ENCODE measurements around the gene WASL.
"Not testable (repeated sequence)": the region's sequence is repeated elsewhere in the genome, so short reads cannot be mapped to it uniquely, and the experiment has no call there.

Gene WASL

DNA sequence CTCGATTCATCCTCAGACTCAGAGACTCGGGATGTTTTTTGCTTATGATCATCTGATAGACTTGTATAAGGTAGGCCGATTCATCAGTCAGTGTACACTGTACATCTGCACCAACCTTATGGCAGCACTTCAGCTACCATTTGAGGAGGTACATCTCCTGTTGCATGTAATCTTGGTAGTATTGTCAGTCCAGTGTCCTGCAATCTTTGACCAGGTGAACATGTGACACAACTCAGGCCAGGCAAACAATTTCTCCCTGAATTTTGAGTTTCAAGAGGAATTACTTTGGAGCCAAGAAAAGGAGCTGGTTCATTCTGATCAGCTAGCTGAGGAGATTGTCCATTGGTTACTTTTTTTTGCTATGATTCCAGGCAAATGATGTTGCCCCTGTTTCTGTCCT, 19.7 kb upstream of the WASL start:
- no peak for DNase-seq

DNA sequence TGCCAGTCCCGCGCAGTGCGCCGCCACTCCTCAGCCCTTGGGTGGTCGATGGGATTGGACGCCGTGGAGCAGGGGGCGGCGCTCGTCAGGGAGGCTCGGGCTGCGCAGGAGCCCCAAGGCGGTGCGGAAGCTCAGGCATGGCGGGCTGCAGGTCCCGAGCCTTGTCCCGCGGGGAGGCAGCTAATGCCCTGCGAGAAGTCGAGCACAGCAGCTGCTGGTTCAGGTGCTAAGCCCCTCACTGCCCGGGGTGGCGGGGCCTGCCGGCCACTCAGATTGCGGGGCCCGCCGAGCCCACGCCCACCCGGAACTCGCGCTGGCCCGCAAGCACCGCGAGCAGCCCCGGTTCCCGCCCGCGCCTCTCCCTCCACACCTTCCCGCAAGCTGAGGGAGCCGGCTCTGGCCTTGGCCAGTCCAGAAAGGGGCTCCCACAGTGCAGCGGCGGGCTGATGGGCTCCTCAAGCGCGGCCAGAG, 14.4 kb upstream of the WASL start:
- peak; percentile 1 for DNase-seq

DNA sequence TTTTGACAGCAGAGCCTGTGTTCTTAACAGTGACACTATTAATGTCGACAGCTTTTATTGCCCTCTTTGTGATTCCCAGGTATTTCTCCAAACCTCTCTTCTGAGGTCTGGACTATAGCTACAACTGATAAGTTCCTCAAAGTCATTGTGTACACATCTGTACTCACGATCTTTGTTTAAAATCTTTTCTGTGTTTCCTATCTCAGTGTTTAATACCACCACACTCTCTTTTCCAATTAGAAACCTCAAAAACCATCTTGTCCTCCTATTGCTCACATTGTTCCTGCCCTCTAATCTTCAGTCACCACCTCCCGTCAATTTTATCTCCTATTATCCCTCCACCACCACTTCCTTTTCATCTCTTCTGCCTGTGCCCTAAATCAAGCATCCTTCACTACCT, 12.9 kb upstream of the WASL start:
- no peak for DNase-seq

DNA sequence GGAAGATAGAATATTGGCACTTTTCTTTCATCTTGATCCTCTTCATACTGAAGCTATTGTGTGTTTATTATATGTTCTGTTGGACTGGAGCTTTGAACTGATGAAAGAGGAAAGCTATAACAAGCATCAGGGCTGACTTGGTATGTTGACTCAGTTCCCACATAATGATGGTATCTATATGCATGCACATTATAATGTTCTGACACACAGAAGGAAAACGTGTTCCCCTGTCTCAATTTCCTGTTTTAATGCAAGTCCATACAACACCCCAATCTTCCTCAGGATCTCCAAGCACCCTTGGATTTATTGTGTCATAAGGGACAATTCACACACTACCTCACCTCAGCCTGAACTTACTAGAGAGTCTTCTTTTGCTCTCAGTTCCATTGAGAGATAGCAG, 8.3 kb upstream of the WASL start:
- no peak for DNase-seq

DNA sequence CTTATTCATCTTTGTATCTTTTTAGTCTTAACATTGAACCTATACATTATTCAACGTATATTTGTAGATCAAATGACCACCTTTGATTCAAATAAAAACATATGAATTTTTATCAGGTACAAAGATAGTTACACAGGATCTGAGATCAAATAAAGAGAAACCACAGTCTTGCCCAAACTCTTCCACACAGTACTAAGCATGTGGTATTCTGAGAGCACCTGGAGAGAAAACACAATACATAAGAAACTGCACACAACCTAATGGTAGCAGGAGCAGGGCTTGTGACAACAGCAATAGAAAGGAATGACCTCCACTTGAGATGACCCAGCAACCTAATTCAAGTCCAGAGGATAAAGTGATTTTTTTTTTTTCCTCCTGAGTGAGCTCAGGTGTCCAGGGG, 6.5 kb upstream of the WASL start:
- DNase-seq: no peak

DNA sequence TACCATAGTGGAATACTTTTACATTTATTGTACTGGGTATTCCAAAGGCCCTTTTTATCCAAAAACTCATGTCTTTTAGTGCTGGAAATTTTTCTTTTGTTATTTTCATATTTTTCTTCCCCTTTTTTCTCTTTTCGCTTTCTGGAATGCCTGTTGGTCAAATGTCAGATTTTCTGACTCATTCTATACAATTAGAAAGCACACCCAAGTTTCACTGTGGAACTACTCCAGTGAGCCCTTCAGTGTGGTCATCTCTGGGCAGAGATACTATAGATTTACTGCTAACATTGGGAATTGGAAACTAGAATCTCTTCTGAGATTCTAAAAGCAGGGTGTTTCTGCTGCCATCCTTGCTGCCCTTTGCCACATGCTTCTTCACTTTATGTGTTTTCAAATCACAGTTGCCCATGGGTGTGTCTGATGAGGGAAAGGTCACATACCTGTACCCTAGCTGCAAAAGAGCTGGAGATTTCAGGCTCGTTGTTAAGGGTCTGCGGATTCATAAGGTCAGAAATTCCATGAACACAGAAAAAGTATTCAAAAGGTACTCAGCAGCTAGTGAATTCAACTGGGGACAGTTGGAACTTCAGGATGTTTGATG, 5.6 kb upstream of the WASL start:
- no peak for DNase-seq

DNA sequence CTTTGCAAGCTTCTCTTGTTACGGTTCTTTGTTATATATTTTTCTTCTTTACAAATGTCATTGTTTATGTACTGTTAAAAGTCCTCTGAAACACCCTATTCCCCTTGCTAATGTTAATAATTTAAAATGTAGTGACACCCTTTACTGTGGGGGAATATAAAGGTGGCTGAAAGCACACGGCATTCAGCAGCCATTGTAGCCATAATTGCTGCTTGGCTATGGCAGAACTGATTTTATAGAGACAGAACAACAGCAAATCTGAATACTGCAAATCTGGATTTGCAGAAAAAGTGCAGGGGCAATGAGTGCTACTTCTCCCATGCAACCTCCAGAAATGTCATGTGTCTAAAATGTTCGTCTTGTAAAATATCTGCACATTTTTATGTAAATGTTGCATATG, 3.7 kb upstream of the WASL start:
- no peak for DNase-seq

DNA sequence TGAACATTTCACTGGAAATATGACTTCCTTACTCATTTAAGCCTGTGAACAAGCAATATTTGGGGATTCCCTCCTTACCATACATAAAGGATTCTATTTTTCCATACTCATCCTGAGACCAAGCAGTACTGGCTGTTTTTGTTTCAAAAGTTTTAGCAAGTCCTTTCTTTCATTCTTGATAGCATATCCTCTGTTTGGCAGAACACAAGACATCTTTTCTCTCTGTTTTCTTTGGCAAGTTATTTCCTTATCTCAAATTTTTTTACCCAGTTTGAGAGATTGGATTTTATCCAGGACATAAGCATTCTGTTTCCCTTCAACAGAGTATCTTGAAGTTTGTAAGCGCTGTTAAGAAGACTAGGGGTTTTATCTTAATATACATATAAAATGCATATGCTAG, 3.0 kb upstream of the WASL start:
- DNase-seq: no peak

DNA sequence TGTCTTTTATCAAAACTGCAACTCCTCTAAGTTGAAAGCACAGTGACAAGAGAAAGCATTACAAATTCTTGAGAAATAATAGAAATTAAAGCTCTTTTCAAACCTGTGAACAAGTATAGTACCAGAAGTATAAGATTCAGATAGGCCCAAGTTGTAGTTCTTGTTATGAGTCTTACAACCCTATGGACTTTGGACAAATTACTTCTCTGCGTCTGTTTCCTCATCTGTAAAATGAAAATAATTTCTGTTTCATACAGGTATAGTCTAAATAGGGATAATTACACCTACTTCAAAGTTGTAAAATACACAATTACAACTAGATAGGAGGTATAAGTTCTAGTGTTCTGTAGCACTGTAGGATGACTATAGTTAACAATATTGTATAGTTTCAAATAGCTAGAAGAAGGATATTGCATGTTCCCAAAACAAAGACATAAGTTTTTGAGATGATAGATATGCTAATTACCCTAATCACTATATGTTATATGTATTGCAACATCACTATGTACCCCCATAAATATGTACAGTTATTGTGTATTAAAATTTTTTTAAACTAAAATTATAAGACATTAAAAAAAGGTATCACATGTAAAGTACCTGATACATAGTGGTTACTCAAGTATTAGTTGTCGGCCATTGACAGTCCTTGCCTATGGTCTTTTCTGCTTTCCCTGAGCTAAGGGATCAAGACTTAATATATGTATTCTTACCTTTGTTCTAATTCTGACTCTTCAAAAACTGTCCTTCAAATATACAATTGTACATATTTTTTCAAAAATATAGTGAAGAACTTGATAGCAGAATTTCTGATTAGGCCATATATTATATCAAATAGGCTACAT, 1.8 kb upstream of the WASL start:
- DNase-seq: no peak

DNA sequence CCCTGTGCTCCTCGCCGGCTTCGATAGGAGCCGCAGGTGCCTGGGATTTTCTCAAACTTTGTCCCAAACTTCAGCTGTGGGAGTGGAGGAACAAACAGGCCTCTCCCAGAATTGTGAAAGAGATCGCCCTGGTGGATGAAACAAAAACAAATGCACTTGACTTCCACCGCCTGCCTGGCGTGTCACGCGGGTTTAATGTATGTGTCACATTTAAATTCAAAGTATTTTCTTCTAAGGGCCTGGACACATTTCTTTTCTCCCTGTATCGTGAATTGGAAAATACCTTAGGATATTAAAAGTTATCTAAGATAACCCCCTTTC, 694 bp upstream of the WASL start:
- DNase-seq: peak; percentile 26

DNA sequence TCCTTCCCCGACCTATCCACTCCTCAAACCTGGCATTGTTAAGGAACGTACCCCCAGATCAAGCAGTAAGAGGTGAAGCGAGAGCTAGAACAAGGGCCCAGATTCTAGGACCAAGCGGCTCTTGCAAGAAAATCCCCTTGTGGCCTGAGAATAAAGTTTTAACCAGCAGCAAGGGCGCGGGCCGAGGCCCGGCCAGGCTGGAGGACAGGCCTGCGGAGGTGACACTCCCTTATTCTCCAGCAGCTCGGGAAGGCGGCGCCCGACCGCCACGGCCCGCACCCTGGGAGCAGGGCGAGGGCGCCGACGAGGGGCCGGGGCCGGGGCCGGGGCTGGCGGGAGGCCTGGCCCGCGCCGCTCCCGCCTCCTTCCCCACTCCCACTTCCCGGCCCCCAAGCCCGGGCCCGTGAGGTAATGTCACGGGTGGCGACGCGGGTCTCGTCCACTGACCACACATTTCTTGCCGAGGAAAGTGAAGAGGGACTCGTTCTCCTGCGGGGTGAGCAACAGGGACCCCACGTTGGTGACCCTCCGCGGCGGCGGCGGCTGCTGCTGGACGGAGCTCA, 551 bp downstream of the WASL start:
- DNase-seq: peak; percentile 24

DNA sequence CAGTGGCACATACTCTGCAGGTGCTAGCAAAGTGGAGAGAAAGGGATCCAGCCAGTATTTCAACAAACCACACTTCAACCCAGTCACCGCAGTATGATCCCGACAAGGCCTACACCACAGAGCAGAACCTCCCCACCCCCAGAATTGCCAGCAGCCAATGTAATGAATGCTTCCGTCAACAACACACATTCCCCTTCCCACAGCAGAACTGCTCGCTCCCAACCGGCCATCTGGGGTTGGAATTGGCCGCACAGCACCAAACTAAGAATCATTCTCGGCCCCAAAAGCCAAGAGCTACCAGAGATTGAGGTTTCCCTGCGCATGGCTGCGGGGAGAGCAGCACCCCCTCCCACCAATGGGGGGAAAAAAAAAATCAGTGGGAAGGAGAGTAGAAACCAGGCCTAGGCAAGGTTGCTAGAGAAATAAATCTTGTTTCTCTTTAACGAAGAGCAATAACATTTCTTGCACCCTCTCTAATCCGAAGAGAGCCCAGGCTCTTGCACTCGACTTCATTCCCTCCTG, 1.1 kb downstream of the WASL start:
- DNase-seq: peak; percentile 15

DNA sequence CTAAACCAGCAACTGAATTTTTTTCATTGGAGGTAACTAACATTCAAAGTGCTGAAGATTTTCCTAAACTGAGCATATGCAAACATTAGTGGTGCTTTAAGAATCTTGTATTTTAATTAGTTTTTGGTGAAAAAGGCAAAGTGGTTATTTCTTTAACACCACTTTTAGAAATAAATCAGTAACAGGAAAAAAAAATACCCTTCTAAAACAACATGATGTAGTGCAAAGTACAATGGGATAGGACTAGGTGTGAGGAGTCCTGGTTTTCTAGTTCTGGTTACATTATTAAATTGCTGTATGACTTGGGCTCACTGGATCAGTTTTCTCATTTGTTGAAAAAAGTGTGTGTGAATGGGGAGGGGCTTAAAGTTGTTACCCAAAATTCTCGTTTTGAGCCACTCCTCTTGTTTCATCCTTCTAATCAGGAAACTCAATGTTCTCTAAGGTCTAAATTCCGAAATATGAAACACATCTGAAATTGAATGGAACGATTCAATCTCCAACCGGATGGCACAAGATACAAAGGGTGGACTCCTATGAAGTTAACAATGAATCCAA, 1.8 kb downstream of the WASL start:
- DNase-seq: no peak

DNA sequence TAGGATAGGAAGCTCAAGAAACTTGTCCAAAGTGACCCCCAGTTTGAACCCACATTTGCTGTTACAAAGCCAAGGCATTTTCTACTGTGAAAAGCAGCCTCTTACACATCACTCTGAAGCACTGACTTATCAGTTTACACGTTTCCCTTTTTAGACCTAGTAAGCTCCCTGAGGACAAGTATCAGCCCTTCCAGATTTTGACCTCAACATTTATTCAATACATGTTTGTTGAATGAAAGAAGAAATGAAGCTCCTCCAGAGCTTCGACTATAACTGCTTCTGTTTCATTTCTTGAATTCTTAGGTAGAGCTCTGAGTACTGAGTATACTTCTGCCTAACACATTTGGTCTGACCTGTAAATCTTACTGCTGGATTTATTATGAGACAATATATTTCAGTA, 2.7 kb downstream of the WASL start:
- no peak for DNase-seq

DNA sequence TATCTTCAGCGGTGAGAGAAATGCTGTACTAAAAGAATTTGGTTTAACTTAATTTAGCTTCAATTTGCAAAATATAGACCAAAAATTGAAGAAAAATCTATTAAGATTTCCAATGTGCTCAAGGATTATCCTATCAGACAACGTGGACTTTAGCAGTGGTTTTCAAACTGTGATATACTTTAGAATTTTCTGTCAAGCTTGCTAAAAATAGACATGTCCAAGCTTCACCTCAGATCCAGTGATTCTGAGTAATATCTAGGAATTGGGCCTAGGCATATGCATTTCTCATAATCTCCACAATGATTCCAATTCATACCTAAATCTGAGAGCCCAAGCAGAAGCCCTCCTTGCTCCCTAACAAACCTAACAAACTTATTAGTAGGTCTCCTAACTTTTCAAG, 3.4 kb downstream of the WASL start:
- no peak for DNase-seq

DNA sequence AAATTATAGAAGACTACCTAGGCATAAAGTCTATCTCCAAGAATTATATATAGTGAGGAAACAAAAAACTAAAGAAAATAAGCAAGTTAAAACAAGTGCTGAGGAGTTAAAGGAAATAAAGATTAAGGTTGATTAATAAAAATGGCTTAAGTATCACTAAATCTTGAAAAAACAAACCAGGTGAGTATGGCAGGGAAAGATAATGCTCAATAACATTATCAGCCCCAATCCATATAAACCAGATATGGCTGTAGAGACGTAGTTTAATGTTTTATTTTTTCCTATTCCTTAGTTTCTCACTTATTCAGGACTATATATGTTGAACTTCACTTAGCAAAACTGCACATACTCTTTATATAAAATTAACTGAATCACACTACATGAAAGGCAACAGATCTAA, 4.4 kb downstream of the WASL start:
- DNase-seq: no peak

DNA sequence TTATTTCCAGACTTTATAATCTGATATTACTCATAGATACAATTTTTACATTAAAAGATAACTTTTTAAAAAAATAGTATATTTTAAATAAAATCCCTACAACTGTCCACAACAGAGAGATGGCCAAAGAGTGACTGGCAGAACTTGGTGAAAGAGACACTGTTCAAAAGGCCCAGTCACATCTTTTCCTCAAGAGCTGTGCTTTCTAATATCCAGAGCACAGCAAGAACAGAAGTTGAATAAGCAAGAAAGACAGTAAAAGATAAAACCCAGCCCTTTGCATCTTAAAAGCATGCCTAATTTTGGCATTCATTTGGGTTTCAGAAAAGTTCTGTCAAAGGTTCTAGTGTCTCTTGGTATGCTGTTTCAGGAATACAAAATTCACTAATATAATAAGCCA, 6.9 kb downstream of the WASL start:
- no peak for DNase-seq

DNA sequence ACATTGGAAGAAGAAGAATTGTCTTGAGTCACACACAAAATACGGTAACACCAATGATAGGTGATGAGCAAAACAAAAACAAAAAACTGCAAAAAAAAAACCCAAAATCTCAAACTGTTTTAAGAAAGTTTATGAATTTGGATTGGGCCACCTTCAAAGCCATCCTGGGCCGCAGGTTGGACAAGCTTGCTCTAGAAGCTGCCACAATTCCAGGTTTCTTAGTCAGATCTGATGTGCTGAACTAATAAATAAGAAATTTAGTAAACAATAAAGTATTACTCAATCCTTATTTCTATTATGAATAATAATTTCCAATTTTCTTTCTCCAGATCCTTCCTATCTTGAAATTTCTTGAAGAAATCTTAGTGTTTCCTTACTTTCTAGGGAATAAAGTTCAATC, 10.0 kb downstream of the WASL start:
- DNase-seq: no peak

DNA sequence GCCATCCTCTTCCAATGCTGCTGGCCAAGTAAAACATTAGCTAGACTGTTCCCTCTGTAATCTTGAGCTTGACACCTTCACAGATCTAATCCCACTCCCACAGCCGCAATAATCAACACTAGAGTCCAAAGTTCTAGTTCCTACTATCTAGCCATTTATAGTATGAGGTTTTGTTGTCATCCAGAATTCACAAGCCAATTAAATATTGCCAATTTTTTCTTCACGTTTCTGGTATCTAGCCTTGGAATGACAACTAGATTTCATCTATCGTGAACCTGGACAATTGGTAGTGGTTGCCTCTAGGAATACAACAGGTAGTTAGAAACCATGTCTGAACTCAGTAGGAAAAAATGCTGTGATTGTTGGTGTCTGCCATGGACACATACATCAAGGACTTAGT, 10.4 kb downstream of the WASL start:
- DNase-seq: no peak

DNA sequence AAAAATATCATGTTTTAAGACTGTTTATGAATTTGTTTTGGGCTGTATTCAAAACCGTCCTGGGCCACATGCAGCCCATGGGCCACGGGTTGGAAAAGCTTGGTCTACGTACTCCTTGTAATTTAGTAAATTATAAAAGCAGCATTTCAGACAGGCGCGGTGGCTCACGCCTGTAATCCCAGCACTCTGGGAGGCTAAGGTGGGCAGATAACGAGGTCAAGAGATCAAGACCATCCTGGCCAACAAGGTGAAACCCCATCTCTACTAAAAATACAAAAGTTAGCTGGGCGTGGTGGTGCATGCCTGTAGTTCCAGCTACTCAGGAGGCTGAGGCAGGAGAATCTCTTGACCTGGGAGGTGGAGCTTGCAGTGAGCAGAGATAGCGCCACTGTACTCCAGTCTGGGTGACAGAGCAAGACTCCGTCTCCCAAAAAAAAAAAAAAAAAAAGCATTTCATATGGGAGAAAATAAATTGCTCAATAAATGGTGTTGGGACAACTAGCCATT, 11.6 kb downstream of the WASL start:
- not testable (repeated sequence) for DNase-seq

DNA sequence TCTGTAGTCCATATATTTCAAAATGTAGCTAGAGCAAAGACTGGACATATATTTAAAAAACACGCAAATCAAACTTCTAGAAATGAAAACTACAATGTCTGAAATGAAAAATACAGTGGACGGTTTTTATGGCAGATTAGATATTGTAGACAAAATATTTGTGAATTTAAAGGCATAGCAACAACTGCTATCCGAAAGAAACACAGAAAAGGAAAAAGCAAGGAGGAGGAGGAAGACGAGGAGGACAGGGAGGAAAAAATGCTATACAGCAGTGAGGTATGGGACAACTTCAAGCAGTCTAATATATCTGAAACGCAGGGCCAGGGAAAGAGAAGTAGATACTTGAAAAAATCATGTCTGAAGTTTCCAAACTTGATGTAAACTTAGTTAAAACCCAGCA, 13.3 kb downstream of the WASL start:
- no peak for DNase-seq

DNA sequence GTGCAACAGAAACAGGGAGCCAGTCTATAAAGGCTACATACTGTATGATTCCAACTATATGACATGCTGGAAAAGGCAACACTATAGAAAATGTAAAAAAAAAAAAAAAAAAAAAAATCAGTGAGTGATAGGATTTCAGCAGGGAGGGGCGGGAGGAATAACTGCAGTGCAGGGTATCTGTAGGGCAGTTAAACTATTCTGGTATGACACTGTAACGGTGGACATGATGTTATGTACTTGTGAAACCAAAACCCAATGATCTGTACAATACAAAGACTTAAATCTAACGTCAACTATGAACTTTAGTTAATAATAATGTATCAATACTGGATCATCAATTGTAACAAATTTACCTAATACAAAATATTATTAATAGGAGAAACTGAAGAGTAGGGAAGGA, 14.3 kb downstream of the WASL start:
- no peak for DNase-seq

DNA sequence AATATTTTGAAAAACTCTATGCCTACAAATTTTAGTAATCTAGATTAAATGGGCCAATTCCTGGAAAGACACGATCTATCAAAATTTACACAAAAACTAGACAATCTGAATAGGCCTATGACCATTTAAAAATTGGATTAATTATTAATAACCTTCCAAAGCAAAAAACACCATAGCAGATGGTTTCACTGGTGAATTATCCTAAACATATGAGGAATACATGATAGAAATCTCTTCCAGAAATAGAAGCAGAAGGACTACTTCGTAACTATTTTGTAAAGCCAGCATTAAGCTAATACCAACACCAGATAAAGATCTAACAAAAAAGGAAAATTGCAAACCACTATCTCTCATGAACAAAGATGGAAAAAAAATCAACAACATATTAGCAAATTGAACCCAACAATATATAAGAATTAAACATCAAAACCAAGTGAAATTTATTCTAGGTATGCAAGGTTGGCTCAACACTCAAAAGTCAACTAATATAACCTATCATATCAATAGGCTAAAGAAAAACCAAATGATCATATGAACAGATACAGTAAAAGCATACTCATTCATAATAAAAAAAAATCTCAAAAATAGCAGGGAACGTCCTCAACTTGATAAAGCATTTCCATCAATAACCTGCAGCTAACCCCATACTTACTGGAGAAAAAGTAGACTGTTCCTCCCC, 16.3 kb downstream of the WASL start:
- DNase-seq: no peak
